ENCODE measurements around the gene RAPGEF1.

- TF ChIP-seq POLR2A (IDR thresholded peaks at IDR 0.05; ENCODE audit: low read length) (no peak), GATA1 (IDR thresholded peaks at IDR 0.05; ENCODE audit: low read depth, low read length) (no peak)
These were observed 118.1 kb downstream of the RAPGEF1 start for GRCh38 chr9:131621551-131622358.
